Keratinocyte (primary cell): ENCODE results near the gene KAT6B. TPM values are rescaled to one million over a fixed set of nuclear protein-coding genes. Genes with fewer than 3 reads are reported as not detected.

Source experiments
- DNase-seq: peaks from one replicate; pipeline ENCODE4 v3.0.0-alpha.2; 2011; ENCODE audit warnings: low read depth, missing footprints, low spot score
- FAIRE-seq: peaks from 2 replicates; lab custom pipeline; 2011; peaks lifted over from hg19 to GRCh38; lab: Jason Lieb, UNC
- H2AFZ ChIP-seq: 2 replicates; pipeline ENCODE4 v1.6.0; 2012; ENCODE audit warnings: low read length, control low read depth, inconsistent platforms; ENCODE audit not compliant: control insufficient read depth
- H3K27ac ChIP-seq: 2 replicates; pipeline ENCODE4 v1.5.1; 2011; ENCODE audit warnings: low read length; ENCODE audit not compliant: control insufficient read depth, insufficient read depth
- H3K27me3 ChIP-seq: 3 replicates; pipeline ENCODE4 v1.6.0; 2011; ENCODE audit warnings: low read length; ENCODE audit not compliant: control insufficient read depth, insufficient read depth; ENCODE audit errors: extremely low read depth
- H3K36me3 ChIP-seq, 2 experiments: 2 replicates in 1 of 2; 3 replicates in 1 of 2; pipeline ENCODE4 v1.5.1; 2011; ENCODE audit warnings: low read length in 2 of 2, mild to moderate bottlenecking in 1 of 2; ENCODE audit not compliant: control insufficient read depth in 2 of 2, insufficient read depth in 2 of 2; ENCODE audit errors: extremely low read depth in 1 of 2
- H3K4me1 ChIP-seq: 3 replicates; pipeline ENCODE4 v1.5.1; 2011; ENCODE audit warnings: low read length; ENCODE audit not compliant: control insufficient read depth, insufficient read depth; ENCODE audit errors: extremely low read depth
- H3K4me2 ChIP-seq: 3 replicates; pipeline ENCODE4 v1.6.0; 2011; ENCODE audit warnings: low read depth, low read length; ENCODE audit not compliant: control insufficient read depth, insufficient read depth; ENCODE audit errors: extremely low read depth
- H3K4me3 ChIP-seq, 3 experiments: fragments of 200-600 bp in 1 of 3; sonication (generic) in 1 of 3; 2 replicates in 2 of 3; 3 replicates in 1 of 3; pipeline ENCODE4 v1.5.1; 2011 to 2016; ENCODE audit warnings: low read length in 3 of 3, mild to moderate bottlenecking in 3 of 3, control low read depth in 2 of 3, inconsistent platforms in 1 of 3, low read depth in 1 of 3, mixed read lengths in 1 of 3, mixed run types in 1 of 3, moderate library complexity in 1 of 3; ENCODE audit not compliant: control insufficient read depth in 2 of 3, insufficient read depth in 2 of 3; ENCODE audit errors: extremely low read depth in 1 of 3
- H3K79me2 ChIP-seq: 2 replicates; pipeline ENCODE4 v1.6.0; 2012; ENCODE audit warnings: low read length; ENCODE audit not compliant: control insufficient read depth, insufficient read depth
- H3K9ac ChIP-seq: 3 replicates; pipeline ENCODE4 v1.6.0; 2011; ENCODE audit warnings: low read length; ENCODE audit not compliant: control insufficient read depth, insufficient read depth; ENCODE audit errors: extremely low read depth
- H3K9me1 ChIP-seq: 3 replicates; pipeline ENCODE4 v1.6.0; 2011; ENCODE audit warnings: low read length; ENCODE audit not compliant: control insufficient read depth, insufficient read depth; ENCODE audit errors: extremely low read depth
- H3K9me3 ChIP-seq: 2 replicates; pipeline ENCODE4 v1.5.1; 2012; ENCODE audit warnings: low read depth, low read length; ENCODE audit not compliant: control insufficient read depth
- H4K20me1 ChIP-seq: 3 replicates; pipeline ENCODE4 v1.6.0; 2011; ENCODE audit warnings: low read length; ENCODE audit not compliant: control insufficient read depth, insufficient read depth; ENCODE audit errors: extremely low read depth
- CTCF ChIP-seq, 3 experiments: IDR thresholded peaks in 1 of 3; conservative IDR thresholded peaks in 1 of 3; optimal IDR thresholded peaks in 1 of 3; 2 replicates in 2 of 3; 3 replicates in 1 of 3; pipeline versions ENCODE3 to v1.5.1; 2011; ENCODE audit warnings: low read length in 3 of 3, mild to moderate bottlenecking in 3 of 3, moderate library complexity in 2 of 3, control low read depth in 1 of 3, inconsistent platforms in 1 of 3; ENCODE audit not compliant: insufficient read depth in 2 of 3; ENCODE audit errors: extremely low read depth in 1 of 3
- EZH2 ChIP-seq: IDR thresholded peaks from one replicate; pipeline ENCODE4 v1.6.1; 2012; ENCODE audit warnings: inconsistent platforms, mild to moderate bottlenecking, low read length, moderate library complexity
- dilution Hi-C: fragments of 300-500 bp; cut with MboI; formaldehyde crosslinking; loops from one replicate; pipeline ENCODE4 v1.7.0; 2020; ENCODE audit warnings: low sequenced_read_pairs; ENCODE audit not compliant: extremely low pct_ligation_motif_present
- polyA plus RNA-seq, 5 experiments: library from polyadenylated mRNA; depleted of rRNA in 3 of 5; stranded (reverse) in 3 of 5; stranded (forward) in 1 of 5; unstranded in 1 of 5; fragments of >200 nt; gene quantifications; 1 replicate in 1 of 5; 2 replicates in 3 of 5; 3 replicates in 1 of 5; pipeline versions ENCODE4 v1.2.1 to v1.2.3, GENCODE V29; 2011 to 2012; ENCODE audit warnings: missing spikeins in 2 of 5, low read depth in 1 of 5, low replicate concordance in 1 of 5

KAT6B gene
- polyA plus RNA-seq, 1 donor (not counting 4 experiments of a cell fraction or from before 2014, with no cell fraction given): 2.9 TPM

DNA sequence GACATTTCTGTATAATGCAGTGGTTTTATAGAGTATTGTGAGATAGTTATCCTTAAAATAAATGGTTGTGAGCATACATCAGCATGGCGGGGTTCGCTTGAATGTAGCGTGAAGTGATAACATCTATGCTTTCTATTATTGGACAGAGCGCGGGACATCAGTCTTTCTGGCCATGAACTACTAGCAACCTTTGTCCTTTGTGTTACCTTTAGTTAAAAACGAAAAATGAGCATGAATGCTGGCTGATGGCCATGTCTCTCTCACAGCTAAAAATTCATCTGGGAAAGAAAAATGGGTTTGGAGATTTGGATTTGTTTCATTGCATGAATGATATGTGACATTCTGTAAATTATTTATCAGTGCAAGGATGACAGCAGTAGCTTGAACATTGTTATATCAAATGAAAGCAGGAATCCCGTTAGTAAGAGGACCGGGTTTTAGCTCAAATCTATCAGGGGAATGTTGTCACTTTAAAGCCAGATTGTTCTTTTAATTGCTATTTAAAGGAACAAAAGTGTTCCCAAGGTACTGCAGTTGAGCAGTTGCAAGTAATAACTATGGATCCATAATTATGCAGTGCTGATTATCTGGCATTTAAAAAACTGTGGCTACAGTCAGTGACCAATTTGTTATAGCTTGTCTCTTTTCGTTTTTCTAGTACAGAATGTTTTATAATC, 131.0 kb downstream of the KAT6B start:
- peak overlapping the region; percentile 52 for H3K4me2 ChIP-seq
- TF ChIP-seq EZH2: no peak
- TF ChIP-seq CTCF (optimal IDR thresholded peaks at IDR 0.05 in 1 of 3, IDR thresholded peaks at IDR 0.05 in 1 of 3, conservative IDR thresholded peaks at IDR 0.05 in 1 of 3; ENCODE audit: extremely low read depth in 1 of 3, insufficient read depth in 2 of 3, low read length in 3 of 3): no peak
- no peak overlapping the region for H3K27ac ChIP-seq
- dilution Hi-C loops: no loop called here
- peaks cover 0 to 2% of the 10 kb centered on the region in 2 experiments for H3K36me3 ChIP-seq
- no peaks in the 10 kb centered on the region for H3K9me3 ChIP-seq
- H3K9ac ChIP-seq: no peak overlapping the region
- no peaks in the 10 kb centered on the region for H3K27me3 ChIP-seq
- H3K4me3 ChIP-seq: peak overlapping the region in 2 of 3 experiments; percentile 9 to 17
- FAIRE-seq (no peak), DNase-seq (no peak)
- H3K4me1 ChIP-seq: peaks cover 4% of the 10 kb centered on the region
- H4K20me1 ChIP-seq: no peaks in the 10 kb centered on the region
- H3K79me2 ChIP-seq: no peaks in the 10 kb centered on the region
- H2AFZ ChIP-seq: peak overlapping the region; percentile 9
- no peaks in the 10 kb centered on the region for H3K9me1 ChIP-seq

GRCh38 chr10:74958316-74958715, 131.9 kb downstream of the KAT6B start:
- Histone ChIP-seq H3K9me3 (no peaks in the 10 kb centered on the region), H3K9me1 (no peaks in the 10 kb centered on the region), H4K20me1 (no peaks in the 10 kb centered on the region), H3K79me2 (no peaks in the 10 kb centered on the region), H3K36me3 (peaks cover 0 to 2% of the 10 kb centered on the region in 2 experiments), H3K27ac (no peak overlapping the region), H3K9ac (no peak overlapping the region), H3K4me2 (no peak overlapping the region), H3K4me1 (peaks cover 4% of the 10 kb centered on the region), H2AFZ (no peak overlapping the region), H3K4me3 (no peak overlapping the region), H3K27me3 (no peaks in the 10 kb centered on the region)
- TF ChIP-seq EZH2 (no peak), CTCF (optimal IDR thresholded peaks at IDR 0.05 in 1 of 3, IDR thresholded peaks at IDR 0.05 in 1 of 3, conservative IDR thresholded peaks at IDR 0.05 in 1 of 3; ENCODE audit: extremely low read depth in 1 of 3, insufficient read depth in 2 of 3, low read length in 3 of 3) (no peak)
- DNase-seq (no peak), FAIRE-seq (no peak)
- dilution Hi-C loops: no loop called here
